ENCODE measurements around the gene POLR2L.

- TF ChIP-seq CTCF (IDR thresholded peaks at IDR 0.05) = no peak
- no peak for TF ChIP-seq POLR2A (IDR thresholded peaks at IDR 0.05)
Observed at GRCh38 chr11:789943-790342, 52.4 kb downstream of the POLR2L start, which contains the start of gene CEND1.

Data from testis (tissue), 2 donors.